IMR-90 (cell line): ENCODE data around the gene RESF1.

Experiments used
- CTCF ChIP-seq: conservative IDR thresholded peaks from 2 replicates; pipeline ENCODE4 v1.5.1; 2012; ENCODE audit warnings: mild to moderate bottlenecking, low read depth, low read length, improper control_type of control experiment
- FOS ChIP-seq: fragments of 150-350 bp; IDR thresholded peaks from 2 replicates; pipeline ENCODE4 v1.6.1; 2016; ENCODE audit warnings: low read depth, low read length
- MAFK ChIP-seq: IDR thresholded peaks from 2 replicates; pipeline ENCODE4 v1.6.1; 2012; ENCODE audit warnings: low read depth, low read length, improper control_type of control experiment
- POLR2A ChIP-seq: IDR thresholded peaks from 2 replicates; pipeline ENCODE4 v1.6.1; 2012; ENCODE audit warnings: mild to moderate bottlenecking, low read depth, low read length
- RCOR1 ChIP-seq: IDR thresholded peaks from 2 replicates; pipeline ENCODE4 v1.6.1; 2012; ENCODE audit warnings: mild to moderate bottlenecking, low read length, improper control_type of control experiment; ENCODE audit not compliant: insufficient replicate concordance
- RFX5 ChIP-seq: IDR thresholded peaks from 2 replicates; pipeline ENCODE4 v1.8.0; 2012; ENCODE audit warnings: low read depth, mild to moderate bottlenecking, low read length, moderate library complexity

GRCh38 chr12:31915446-31915845 is 43.8 kb upstream of the RESF1 start:
- no peak for TF ChIP-seq FOS
- TF ChIP-seq POLR2A: no peak
- no peak for TF ChIP-seq CTCF
- no peak for TF ChIP-seq RFX5
- no peak for TF ChIP-seq RCOR1
- no peak for TF ChIP-seq MAFK
